Stimulated activated naive CD8-positive, alpha-beta T cell treated with anti-CD3 and anti-CD28 coated beads, Interleukin-15, Interleukin-2, amounts not matched to agents 100 ng/mL and 50 ng/mL, for 24 hours (primary cell): ENCODE results near the gene FAM222B.
A peak's percentile ranks its signal among the peaks of the same experiment; 100 is the strongest.

Experiments
- H3K27ac Mint-ChIP-seq: one replicate; pipeline ENCODE4 v1.8.0; 2021; ENCODE audit warnings: mild to moderate bottlenecking, mixed read lengths
- H3K27me3 Mint-ChIP-seq: one replicate; pipeline ENCODE4 v1.8.0; 2021; ENCODE audit warnings: mixed read lengths
- H3K36me3 Mint-ChIP-seq: one replicate; pipeline ENCODE4 v1.8.0; 2021; ENCODE audit warnings: low read depth, mixed read lengths
- H3K4me1 Mint-ChIP-seq: one replicate; pipeline ENCODE4 v1.8.0; 2021; ENCODE audit warnings: low read depth, mixed read lengths
- H3K4me3 Mint-ChIP-seq: one replicate; pipeline ENCODE4 v1.8.0; 2021; ENCODE audit warnings: mild to moderate bottlenecking, mixed read lengths
- H3K9me3 Mint-ChIP-seq: one replicate; pipeline ENCODE4 v1.8.0; 2021; ENCODE audit warnings: mixed read lengths

FAM222B gene

GRCh38 chr17:28717578-28718332, 124.8 kb downstream of the FAM222B start, which contains the start of gene RAB34:
TSS of gene RAB34 (minus strand) at chr17:28717868. CDS start at chr17:28717266, 602 bp downstream.
- H3K36me3 Mint-ChIP-seq, result peaks cover 31% of the 10 kb centered on the region
- H3K4me3 Mint-ChIP-seq, result peak within 1 kb of the TSS; percentile 77
- H3K27me3 Mint-ChIP-seq, result peaks cover 15% of the 10 kb centered on the region
- H3K9me3 Mint-ChIP-seq, result no peaks in the 10 kb centered on the region
- H3K4me1 Mint-ChIP-seq, result peaks cover 43% of the 10 kb centered on the region
- H3K27ac Mint-ChIP-seq, result peak within 1 kb of the TSS; percentile 79

- Mint-ChIP-seq H3K9me3 (no peaks in the 10 kb centered on the region), H3K4me1 (peaks cover 42% of the 10 kb centered on the region), H3K36me3 (peaks cover 23% of the 10 kb centered on the region)
Measured at GRCh38 chr17:28716740-28717577, 125.6 kb downstream of the FAM222B start.

GRCh38 chr17:28715217-28715616, 127.4 kb downstream of the FAM222B start:
- peaks cover 6% of the 10 kb centered on the region for H3K36me3 Mint-ChIP-seq
- H3K27me3 Mint-ChIP-seq, result peaks cover 15% of the 10 kb centered on the region
- H3K4me3 Mint-ChIP-seq, result no peak overlapping the region
- peaks cover 38% of the 10 kb centered on the region for H3K4me1 Mint-ChIP-seq
- H3K27ac Mint-ChIP-seq, result no peak overlapping the region
- H3K9me3 Mint-ChIP-seq, result no peaks in the 10 kb centered on the region

More at GRCh38 chr17:28716740-28717577, 125.6 kb downstream of the FAM222B start:
- Mint-ChIP-seq H3K27me3 (peaks cover 15% of the 10 kb centered on the region), H3K4me3 (no peak overlapping the region), H3K27ac (no peak overlapping the region)

- H3K9me3 Mint-ChIP-seq, result no peaks in the 10 kb centered on the region
Measured at GRCh38 chr17:28714281-28714680, 128.3 kb downstream of the FAM222B start.

GRCh38 chr17:28712705-28713415, 129.7 kb downstream of the FAM222B start:
- H3K9me3 Mint-ChIP-seq, result no peaks in the 10 kb centered on the region
- H3K27me3 Mint-ChIP-seq, result peaks cover 9% of the 10 kb centered on the region
- H3K27ac Mint-ChIP-seq, result peak overlapping the region; percentile 91
- H3K4me3 Mint-ChIP-seq, result peak overlapping the region; percentile 86
- H3K4me1 Mint-ChIP-seq, result peaks cover 19% of the 10 kb centered on the region
- H3K36me3 Mint-ChIP-seq, result peaks cover 4% of the 10 kb centered on the region

More at GRCh38 chr17:28714281-28714680, 128.3 kb downstream of the FAM222B start:
- peaks cover 31% of the 10 kb centered on the region for H3K4me1 Mint-ChIP-seq
- peaks cover 15% of the 10 kb centered on the region for H3K27me3 Mint-ChIP-seq
- H3K4me3 Mint-ChIP-seq, result no peak overlapping the region
- no peaks in the 10 kb centered on the region for H3K36me3 Mint-ChIP-seq
- no peak overlapping the region for H3K27ac Mint-ChIP-seq

GRCh38 chr17:28712032-28712704, 130.4 kb downstream of the FAM222B start:
- Mint-ChIP-seq H3K27me3 (peaks cover 9% of the 10 kb centered on the region), H3K36me3 (peaks cover 4% of the 10 kb centered on the region), H3K27ac (peak overlapping the region; percentile 91), H3K4me1 (peaks cover 19% of the 10 kb centered on the region), H3K4me3 (peak overlapping the region; percentile 86), H3K9me3 (no peaks in the 10 kb centered on the region)

- peaks cover 4% of the 10 kb centered on the region for H3K36me3 Mint-ChIP-seq
- peak within 1 kb of the TSS; percentile 86 for H3K4me3 Mint-ChIP-seq
- no peaks in the 10 kb centered on the region for H3K9me3 Mint-ChIP-seq
- peaks cover 9% of the 10 kb centered on the region for H3K27me3 Mint-ChIP-seq
- peaks cover 19% of the 10 kb centered on the region for H3K4me1 Mint-ChIP-seq
- peak within 1 kb of the TSS; percentile 91 for H3K27ac Mint-ChIP-seq
Measured at GRCh38 chr17:28711723-28712031, 130.9 kb downstream of the FAM222B start, which contains the start of gene PROCA1. TSS of gene PROCA1 (minus strand) at chr17:28711888. CDS start at chr17:28711660, 228 bp downstream.

- Mint-ChIP-seq H3K4me3 (peak overlapping the region; percentile 86), H3K9me3 (no peaks in the 10 kb centered on the region), H3K36me3 (peaks cover 8% of the 10 kb centered on the region), H3K27me3 (peaks cover 9% of the 10 kb centered on the region), H3K27ac (peak overlapping the region; percentile 91), H3K4me1 (peaks cover 19% of the 10 kb centered on the region)
Measured at GRCh38 chr17:28710861-28711722, 131.5 kb downstream of the FAM222B start.

- Mint-ChIP-seq H3K27ac (no peak overlapping the region), H3K9me3 (no peaks in the 10 kb centered on the region), H3K27me3 (no peaks in the 10 kb centered on the region), H3K36me3 (peaks cover 26% of the 10 kb centered on the region), H3K4me1 (peaks cover 15% of the 10 kb centered on the region), H3K4me3 (no peak overlapping the region)
Measured at GRCh38 chr17:28707339-28707720, 135.3 kb downstream of the FAM222B start.

GRCh38 chr17:28706471-28707338, 135.9 kb downstream of the FAM222B start:
- peaks cover 31% of the 10 kb centered on the region for H3K36me3 Mint-ChIP-seq
- H3K27me3 Mint-ChIP-seq, result no peaks in the 10 kb centered on the region
- H3K27ac Mint-ChIP-seq, result no peak overlapping the region
- no peak overlapping the region for H3K4me3 Mint-ChIP-seq
- peaks cover 9% of the 10 kb centered on the region for H3K4me1 Mint-ChIP-seq
- no peaks in the 10 kb centered on the region for H3K9me3 Mint-ChIP-seq
